ENCODE measurements around the gene NELL1.

The NELL1 gene

DNA sequence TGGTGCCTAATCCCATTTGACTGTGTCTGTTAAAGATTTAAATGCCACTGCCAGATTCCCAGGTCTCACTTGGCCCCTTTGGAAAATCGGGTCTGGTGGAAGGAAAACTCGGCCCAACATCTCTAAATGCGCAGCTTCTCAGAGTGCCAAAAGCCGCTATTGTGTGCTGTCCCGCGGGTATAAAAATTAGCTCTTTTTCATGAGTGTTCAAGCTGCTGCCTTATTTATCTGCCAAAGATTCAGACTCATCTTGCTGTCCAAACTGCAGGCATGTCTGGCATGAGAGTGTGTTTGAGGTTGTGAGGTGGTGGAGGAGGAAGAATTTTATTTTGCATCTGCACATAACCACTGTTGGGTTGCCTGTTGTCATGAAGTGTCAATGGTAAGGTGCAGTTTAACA lies 91.4 kb downstream of the NELL1 start:
- no peak for DNase-seq
- intact Hi-C loops (cut with DNase I): no loop called here

DNA sequence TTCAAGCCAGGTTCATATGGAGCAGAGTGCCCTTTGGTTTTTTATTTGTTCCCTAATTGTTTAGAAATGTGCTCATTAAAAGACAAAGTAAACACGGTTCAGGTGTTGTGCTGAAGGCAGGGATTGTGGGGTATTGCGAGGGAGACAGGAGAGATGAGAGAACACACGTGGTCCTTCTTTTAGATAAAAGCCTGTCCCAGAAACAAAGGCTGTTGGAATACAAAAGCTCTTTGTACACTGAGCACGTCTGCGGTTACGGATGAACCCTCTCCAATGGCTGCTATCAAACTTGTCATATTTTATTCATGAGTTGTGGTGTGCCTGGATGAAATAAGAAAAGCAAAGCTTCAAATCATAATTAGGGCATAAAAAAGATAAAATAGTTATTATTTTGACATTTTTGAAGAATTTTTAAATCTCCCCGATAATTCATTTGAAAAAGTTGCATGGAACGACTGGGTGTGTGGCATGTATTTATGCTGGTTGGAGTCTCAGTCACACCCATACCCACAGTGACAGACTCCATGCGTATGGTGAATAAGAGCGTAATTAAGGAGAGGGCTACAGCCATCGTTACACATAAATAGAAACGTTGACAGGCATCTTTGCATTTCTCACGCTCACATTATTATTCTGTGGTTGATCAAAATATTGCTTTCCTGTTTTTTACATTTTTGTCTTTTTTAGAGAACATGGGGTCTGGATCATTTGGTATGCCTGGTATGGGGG lies 92.9 kb downstream of the NELL1 start:
- intact Hi-C loops (cut with DNase I): no loop called here
- DNase-seq: no peak

GRCh38 chr11:20762980-20763379 lies 93.6 kb downstream of the NELL1 start:
- DNase-seq: no peak
- intact Hi-C loops (cut with DNase I): no loop called here

DNA sequence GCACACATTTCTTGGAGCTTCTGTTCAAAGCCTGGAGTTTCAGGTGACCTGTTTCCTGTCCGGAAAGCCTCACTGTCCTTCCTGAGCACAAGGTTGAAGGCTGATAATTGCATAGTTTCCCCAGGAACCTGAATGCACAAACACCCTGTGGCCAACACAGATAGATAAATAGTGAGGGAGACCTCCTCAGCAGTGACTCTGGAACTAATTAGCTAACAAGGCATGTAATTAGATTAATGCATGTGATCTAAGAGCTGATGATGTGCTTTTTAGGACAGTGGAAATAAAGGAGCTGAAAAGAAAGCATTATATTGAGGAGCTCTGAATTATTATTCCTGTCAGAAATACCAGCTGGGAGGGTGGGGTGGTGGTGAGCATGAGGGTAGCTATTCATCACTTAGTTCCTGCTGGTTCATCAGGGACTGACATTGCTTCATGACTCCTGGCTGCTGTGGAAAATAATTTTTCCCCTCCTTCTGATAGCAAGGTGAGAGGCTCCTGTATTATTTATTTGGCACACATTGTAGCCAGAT lies 101.1 kb downstream of the NELL1 start:
- DNase-seq: no peak
- intact Hi-C loops (cut with DNase I): no loop called here

- DNase-seq: no peak
- intact Hi-C loops (cut with DNase I): no loop called here
Observed at GRCh38 chr11:20771026-20771425, 101.6 kb downstream of the NELL1 start.

DNA sequence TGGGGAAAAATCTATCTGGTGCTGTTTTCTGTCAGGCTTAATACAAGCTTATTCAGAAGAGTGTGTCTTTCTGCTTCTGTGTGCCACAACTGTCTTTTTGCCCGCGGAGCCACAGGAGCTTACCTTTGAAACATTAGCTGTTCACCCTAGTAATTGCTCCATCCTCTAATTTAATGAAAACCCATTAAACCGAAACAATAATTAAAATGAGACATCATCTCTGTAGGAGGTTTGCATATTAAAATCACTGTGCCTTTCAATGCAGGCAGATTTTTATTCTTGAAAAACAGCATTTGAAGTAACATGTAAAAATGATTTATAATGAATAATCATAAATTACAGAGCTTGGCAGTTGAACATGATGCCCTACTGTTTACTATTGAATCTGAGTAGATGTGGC lies 102.3 kb downstream of the NELL1 start:
- DNase-seq: no peak
- intact Hi-C loops (cut with DNase I): no loop called here

DNA sequence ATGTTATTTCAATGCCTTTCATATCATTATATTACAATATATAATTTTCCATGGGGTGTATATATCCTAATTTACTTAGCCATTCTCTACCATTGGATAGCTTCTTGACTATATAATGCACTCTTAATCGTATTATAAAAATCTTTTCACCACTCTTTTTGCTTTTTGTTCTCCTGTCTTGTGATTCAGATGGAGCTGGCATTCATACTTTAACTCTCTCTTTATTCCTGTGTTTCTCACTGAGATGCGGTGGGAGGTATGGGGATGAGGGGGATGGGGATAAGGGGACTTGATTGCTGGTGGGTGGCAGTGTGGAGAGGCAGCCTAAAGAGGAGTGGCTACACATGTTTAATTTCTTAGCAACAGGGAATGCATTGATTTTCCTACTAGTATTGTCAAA lies 105.9 kb downstream of the NELL1 start:
- DNase-seq: no peak
- intact Hi-C loops (cut with DNase I): no loop called here

- intact Hi-C loops (cut with DNase I): no loop called here
- DNase-seq: no peak
Observed at GRCh38 chr11:20782775-20783174, 113.4 kb downstream of the NELL1 start.

DNA sequence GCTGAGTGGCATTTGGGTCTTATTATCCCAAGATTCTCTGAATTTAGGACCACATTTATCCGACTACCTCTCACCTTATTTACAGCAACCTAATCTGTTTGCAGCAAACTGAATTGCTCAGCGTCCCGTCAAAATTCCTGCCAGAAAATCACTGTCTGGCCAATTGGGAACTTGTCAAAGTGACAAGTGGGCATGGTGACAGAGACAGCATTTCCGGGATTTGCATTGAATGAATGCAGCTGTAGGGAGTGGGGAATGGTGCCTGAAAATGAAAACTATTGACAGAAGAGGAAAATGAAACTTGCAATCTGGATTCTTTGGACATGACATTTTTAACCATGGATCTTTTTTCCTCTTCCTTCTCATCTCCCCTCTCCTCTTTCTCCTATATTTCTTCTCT lies 113.8 kb downstream of the NELL1 start:
- no peak for DNase-seq
- intact Hi-C loops (cut with DNase I): no loop called here

DNA sequence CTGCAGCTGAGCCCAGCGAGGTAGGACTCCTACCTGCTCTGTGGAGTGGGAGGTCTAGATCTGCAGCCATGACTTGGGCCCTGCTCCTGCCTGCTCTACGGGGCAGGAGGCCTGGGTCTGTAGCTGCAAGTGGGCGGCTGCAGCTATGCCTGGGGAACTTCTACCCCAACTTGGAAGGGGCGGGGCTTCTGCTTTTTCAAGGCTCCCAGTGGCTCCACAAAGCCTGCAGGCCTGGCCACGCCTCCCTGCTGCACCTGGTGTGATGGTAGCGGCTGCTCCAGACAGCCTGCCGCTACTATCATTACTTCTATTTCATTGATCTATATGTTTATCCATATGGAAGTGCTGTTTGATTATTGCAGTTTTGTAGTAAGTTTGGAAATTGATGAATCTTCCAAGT lies 121.2 kb downstream of the NELL1 start:
- intact Hi-C loops (cut with DNase I): no loop called here
- DNase-seq: no peak

DNA sequence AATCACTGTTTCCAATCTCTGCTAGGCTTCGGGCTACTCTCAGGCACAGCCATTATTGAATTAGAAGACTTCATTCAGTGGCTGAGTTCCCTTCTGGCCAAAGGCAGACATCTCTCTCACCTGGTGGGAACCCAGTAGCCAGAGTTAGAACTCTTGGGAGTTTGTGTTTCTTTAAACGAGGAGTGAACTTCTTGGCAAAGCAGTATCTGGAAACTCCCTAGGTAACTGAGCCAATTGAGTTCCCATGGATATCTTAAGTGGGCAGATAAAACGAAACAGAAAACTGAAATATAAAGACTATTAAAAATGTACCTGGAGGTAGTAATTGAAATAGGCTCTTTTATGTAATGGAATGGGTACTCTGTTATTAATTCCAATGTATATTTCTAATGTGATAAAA lies 125.6 kb downstream of the NELL1 start:
- no peak for DNase-seq

GRCh38 chr11:20808328-20808727 lies 138.9 kb downstream of the NELL1 start:
- intact Hi-C loops (cut with DNase I): no loop called here

More for the DNA sequence above, 125.6 kb downstream of the NELL1 start:
- intact Hi-C loops (cut with DNase I): no loop called here

DNA sequence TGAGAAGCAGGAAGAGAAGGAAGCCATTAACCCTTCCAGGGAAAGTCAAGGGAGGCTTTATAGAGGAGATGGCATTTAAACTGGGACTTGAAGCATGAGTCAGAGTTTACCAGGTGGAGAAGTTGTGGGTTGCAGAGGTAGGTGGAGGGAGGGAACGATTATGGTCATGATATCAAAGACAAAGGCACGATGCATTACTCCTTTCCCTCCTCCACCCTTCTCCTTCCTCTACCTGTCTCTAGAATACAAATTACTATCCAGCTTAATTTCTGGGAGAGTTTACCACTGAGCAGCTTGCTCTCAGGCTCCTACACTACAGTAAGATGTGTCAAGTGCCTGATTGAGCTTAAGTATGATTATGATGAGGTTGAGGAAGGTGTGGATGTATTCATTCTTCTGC lies 151.7 kb downstream of the NELL1 start:
- DNase-seq: no peak

More at GRCh38 chr11:20808328-20808727, 138.9 kb downstream of the NELL1 start:
- no peak for DNase-seq

DNA sequence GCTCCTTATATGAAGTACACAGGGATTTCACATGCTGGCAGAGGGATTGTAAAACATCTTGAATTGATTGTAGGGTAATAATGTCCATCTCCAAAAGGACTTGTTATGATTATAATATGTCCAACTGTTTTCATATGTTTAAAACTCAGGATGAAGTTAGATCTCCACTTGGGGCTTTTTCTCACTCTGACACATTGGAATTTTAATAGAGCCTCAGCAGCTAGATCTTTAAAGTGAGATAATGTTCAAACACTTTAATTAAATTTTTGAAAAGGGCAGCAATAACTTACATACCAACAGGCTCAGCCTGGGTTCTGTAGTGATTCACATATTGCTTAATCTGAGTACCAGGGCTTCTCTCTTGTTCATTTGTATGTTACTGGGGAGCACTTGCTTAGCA lies 152.1 kb downstream of the NELL1 start:
- no peak for DNase-seq

More for the DNA sequence above, 151.7 kb downstream of the NELL1 start:
- intact Hi-C loops (cut with DNase I): no loop called here

DNA sequence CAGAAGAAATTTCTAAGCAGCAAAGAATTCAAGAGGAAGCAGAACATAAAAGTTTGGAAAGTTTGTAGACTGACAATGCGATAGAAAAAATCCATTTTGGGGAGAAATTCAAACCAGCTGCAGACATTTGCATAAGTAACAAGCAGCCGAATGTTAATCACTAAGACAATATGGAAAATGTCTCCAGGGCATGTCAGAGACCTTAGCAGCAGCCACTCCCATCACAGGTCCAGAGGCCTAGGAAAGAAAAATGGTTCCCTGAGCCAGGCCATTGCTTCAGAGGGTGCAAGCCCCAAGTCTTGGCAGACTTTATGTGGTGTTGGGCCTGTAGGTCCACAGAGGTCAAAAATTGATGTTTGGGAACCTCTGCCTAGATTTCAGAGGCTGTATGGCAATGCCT lies 155.4 kb downstream of the NELL1 start:
- DNase-seq: no peak
- intact Hi-C loops (cut with DNase I): no loop called here

More for the DNA sequence above, 152.1 kb downstream of the NELL1 start:
- intact Hi-C loops (cut with DNase I): no loop called here

DNA sequence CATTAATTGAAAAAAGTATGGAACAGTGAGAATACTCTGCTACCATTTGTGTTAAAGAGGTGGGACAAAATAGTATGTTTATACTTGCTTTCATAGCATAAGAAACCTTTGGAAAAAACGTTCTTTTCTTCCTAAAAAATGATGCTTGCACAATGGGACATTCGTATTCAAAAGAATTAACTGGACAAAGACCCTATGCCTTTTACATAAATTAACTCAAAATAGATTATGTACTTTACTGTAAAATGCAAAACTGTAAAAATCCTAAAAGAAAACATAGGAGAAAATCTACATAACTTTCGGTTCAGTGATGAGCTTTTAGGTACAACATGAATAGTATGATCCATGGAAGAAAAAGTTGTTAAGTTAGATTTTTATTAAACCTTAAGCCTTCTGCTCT lies 166.2 kb downstream of the NELL1 start:
- intact Hi-C loops (cut with DNase I): no loop called here
- no peak for DNase-seq

GRCh38 chr11:20839231-20839630 lies 169.8 kb downstream of the NELL1 start:
- no peak for DNase-seq
- intact Hi-C loops (cut with DNase I): no loop called here

DNA sequence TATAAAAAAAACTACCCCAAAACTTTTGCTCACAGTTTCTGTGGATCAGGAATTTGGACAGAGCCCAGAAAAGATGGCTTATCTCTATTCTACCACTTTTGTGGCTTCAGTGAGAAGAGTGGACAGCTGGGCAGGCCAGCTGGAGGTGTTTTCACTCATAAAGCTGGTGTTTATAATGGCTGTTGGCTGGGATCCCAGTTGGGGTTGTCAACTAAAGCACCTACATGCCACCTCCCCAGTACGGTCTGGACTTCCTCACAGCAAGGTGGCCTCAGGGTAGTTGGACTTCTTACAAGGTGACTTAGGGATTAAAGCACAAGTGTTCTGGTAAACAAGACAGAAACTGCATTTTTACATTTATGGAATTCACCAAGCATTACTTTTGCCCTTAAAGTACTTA lies 171.0 kb downstream of the NELL1 start:
- DNase-seq: no peak
- intact Hi-C loops (cut with DNase I): no loop called here

DNA sequence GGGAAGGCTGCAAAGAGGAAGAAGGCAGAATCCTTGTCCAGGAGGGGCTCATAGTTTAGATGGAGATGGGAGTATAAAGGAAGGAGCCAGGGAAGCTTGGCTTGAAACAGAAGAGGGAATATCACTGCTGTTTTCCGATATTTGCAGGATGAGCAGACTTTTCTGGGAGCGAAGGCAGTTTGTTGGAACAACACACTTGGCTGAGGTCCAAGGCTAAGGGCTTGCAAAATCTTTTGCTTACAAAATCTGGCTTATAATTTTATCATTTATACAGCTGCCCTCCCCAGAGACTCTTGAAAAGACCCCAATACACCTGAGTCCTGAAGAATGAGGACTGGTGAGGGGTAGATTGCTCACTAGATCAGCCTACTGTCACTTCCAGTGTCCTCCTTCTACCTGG lies 174.8 kb downstream of the NELL1 start:
- DNase-seq: no peak
- intact Hi-C loops (cut with DNase I): no loop called here

DNA sequence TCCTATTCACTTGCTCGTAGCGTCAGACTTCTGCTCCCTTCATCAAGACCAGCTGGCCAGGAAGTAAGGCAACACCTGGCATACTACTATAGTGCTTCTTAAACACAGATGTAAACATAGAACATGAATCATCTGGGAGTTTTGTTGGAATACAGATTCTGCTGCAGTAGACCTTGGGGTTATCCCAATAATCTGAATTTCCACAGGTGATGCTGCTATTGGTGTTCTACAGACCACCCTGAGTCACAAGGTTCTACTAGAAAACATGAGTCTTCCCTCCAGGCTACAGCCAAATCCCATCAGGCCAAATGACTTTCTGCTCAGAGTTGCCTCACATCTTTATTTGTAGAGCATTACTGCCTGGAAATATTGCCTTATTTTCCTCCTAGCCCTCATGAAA lies 175.2 kb downstream of the NELL1 start:
- peak in 1 of 10 donors; percentile 21 for DNase-seq
- intact Hi-C loops (cut with DNase I): no loop called here

- intact Hi-C loops (cut with DNase I): no loop called here
- DNase-seq: no peak
Observed at GRCh38 chr11:20854215-20854955, 185.0 kb downstream of the NELL1 start.

GRCh38 chr11:20861322-20861721 lies 191.9 kb downstream of the NELL1 start:
- intact Hi-C loops (cut with DNase I): no loop called here

More at GRCh38 chr11:20861322-20861721, 191.9 kb downstream of the NELL1 start:
- DNase-seq: no peak
